Stimulated activated CD8-positive, alpha-beta memory T cell treated with anti-CD3 and anti-CD28 coated beads, Interleukin-4, amount 100 ng/mL, for 1 hour (primary cell): ENCODE data around the gene EID2.
A peak's percentile ranks its signal among the peaks of the same experiment; 100 is the strongest.

Experiments used
- DNase-seq, 2 donors: peaks; one replicate each; pipeline ENCODE4 v3.0.0-alpha.2; 2020; ENCODE audit warnings: low read depth in 2 of 2, low spot score in 1 of 2

Gene EID2

GRCh38 chr19:39539518-39540332 lies at the start of gene EID2:
TSS of gene EID2 (minus strand) at chr19:39540161. CDS start at chr19:39540079, 82 bp downstream.
- peak; percentile 89 to 93 for DNase-seq

- no peak for DNase-seq
Observed at GRCh38 chr19:39588066-39588465, 48.1 kb upstream of the EID2 start.

- no peak for DNase-seq
Observed at GRCh38 chr19:39587496-39587895, 47.5 kb upstream of the EID2 start.

GRCh38 chr19:39582891-39583625 lies 43.1 kb upstream of the EID2 start:
- no peak for DNase-seq

- DNase-seq = no peak
Observed at GRCh38 chr19:39582442-39582841, 42.5 kb upstream of the EID2 start.

GRCh38 chr19:39568604-39569003 lies 28.6 kb upstream of the EID2 start:
- no peak for DNase-seq

GRCh38 chr19:39566064-39566463 lies 26.1 kb upstream of the EID2 start:
- no peak for DNase-seq

- DNase-seq = no peak
Observed at GRCh38 chr19:39563408-39563807, 23.4 kb upstream of the EID2 start.

GRCh38 chr19:39558624-39559117 lies 18.7 kb upstream of the EID2 start:
- DNase-seq = no peak

- DNase-seq = no peak
Observed at GRCh38 chr19:39557811-39558623, 18.1 kb upstream of the EID2 start.

GRCh38 chr19:39555883-39556282 lies 15.9 kb upstream of the EID2 start:
- DNase-seq = no peak

GRCh38 chr19:39554701-39555311 lies 14.8 kb upstream of the EID2 start:
- no peak for DNase-seq

GRCh38 chr19:39553082-39553652 lies 13.2 kb upstream of the EID2 start:
- DNase-seq = no peak

- DNase-seq = no peak
Observed at GRCh38 chr19:39550197-39550596, 10.2 kb upstream of the EID2 start.

- no peak for DNase-seq
Observed at GRCh38 chr19:39546599-39546998, 6.6 kb upstream of the EID2 start.

GRCh38 chr19:39544911-39545310 lies 5.0 kb upstream of the EID2 start:
- no peak for DNase-seq

- DNase-seq = no peak
Observed at GRCh38 chr19:39544226-39544903, 4.4 kb upstream of the EID2 start.

GRCh38 chr19:39543477-39543857 lies 3.5 kb upstream of the EID2 start:
- DNase-seq = no peak

- DNase-seq = no peak
Observed at GRCh38 chr19:39542206-39542605, 2.2 kb upstream of the EID2 start.

GRCh38 chr19:39540333-39540673 lies 342 bp upstream of the EID2 start:
- DNase-seq = no peak
